HAP-1 (cell line): Measurements from ENCODE around the gene ASMTL.
"Not testable (repeated sequence)": the region's sequence is repeated elsewhere in the genome, so short reads cannot be mapped to it uniquely, and the experiment has no call there.

ENCODE experiments used
- DNase-seq, 2 experiments: peaks; one replicate each; pipeline ENCODE4 v3.0.0-alpha.2; 2016 to 2020; ENCODE audit warnings: low spot score in 2 of 2
- H3K27me3 ChIP-seq: fragments of 250-450 bp; sonication (Bioruptor Pico); 2 replicates; pipeline ENCODE4 v1.5.1; 2020; ENCODE audit warnings: low read depth, mild to moderate bottlenecking, moderate library complexity
- H3K36me3 ChIP-seq: fragments of 250-450 bp; sonication (Bioruptor Pico); replicated peaks from 2 replicates; pipeline ENCODE4 v1.5.1; 2020; ENCODE audit warnings: mild to moderate bottlenecking
- H3K4me1 ChIP-seq: fragments of 250-450 bp; sonication (Bioruptor Pico); 2 replicates; pipeline ENCODE4 v1.5.1; 2020; ENCODE audit warnings: mild to moderate bottlenecking
- H3K4me3 ChIP-seq: fragments of 250-450 bp; sonication (Bioruptor Pico); 2 replicates; pipeline ENCODE4 v1.5.1; 2020; ENCODE audit warnings: mild to moderate bottlenecking, moderate library complexity
- H3K9me3 ChIP-seq: fragments of 250-450 bp; sonication (Bioruptor Pico); 2 replicates; pipeline ENCODE4 v1.5.1; 2020; ENCODE audit warnings: mild to moderate bottlenecking, moderate library complexity
- in situ Hi-C: fragments of 300-500 bp; cut with MboI; formaldehyde crosslinking; loops from 3 replicates; pipeline ENCODE4 v1.14.3; 2020; ENCODE audit warnings: low sequenced_read_pairs, inconsistent platforms, mixed read lengths

ASMTL gene

DNA sequence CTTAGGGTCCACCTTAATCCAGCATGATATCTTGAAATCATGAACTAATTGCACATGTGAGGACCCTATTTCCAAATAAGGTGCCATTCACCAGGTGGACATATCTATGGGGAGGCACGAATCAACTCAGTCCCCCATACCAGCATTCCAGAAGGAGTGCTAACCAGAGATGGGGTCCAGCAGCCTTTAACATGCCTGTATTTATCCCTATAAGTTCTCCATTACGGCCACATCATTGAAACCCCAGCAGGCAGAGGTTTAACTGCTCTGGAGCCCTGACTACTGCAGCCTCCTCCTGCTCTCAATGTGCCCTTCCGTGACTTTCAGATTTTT is 3.2 kb upstream of the ASMTL start:
- no peaks in the 10 kb centered on the region for H3K36me3 ChIP-seq
- no peaks in the 10 kb centered on the region for H3K27me3 ChIP-seq
- no peaks in the 10 kb centered on the region for H3K9me3 ChIP-seq
- no peak for DNase-seq
- in situ Hi-C loops = loop anchor here (25.0 kb wide), 1 partner anchor 1356 kb away; no protein-coding TSS in a partner anchor
- no peak overlapping the region for H3K4me3 ChIP-seq
- no peaks in the 10 kb centered on the region for H3K4me1 ChIP-seq

DNA sequence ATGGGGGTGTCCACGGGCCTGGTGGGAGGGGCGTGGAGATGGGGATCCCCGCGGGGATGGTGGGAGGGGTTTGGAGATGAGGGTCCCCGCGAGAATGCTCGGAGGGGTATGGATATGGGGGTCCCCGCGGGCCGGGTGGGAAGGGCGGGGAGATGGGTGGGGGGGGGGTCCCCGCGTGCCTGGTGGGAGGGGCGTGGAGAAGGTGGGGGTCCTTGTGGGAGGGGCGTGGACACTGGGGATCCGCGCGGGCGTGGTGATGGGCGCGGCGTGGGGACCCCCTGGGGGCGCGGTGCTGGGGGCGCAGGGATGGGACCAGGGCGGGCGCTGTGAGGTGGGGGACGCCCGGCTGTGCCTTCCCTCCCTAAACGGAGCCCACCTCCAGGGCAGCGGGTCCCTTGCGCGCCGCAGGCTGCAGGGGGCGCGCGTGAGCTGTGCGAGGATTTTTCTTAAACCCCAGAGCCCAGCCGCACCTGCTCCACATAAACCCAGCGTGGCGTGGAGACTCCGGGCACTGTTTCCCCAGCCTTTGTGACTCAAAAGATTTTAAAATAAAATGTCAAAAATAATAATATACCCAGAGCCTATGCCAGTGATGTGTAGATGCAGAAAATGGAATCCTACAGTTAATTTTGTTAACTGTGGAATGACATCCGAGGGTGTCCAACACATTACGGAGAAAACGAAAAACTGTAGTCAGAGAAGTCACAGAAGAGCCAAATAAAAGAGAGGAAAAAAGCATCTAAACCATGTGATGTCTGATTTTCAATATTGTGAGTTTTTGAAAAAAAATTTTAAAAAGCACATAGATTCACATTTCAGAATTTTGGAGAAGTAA is 1.5 kb upstream of the ASMTL start:
- in situ Hi-C loops = loop anchor here (25.0 kb wide), 1 partner anchor 1358 kb away; no protein-coding TSS in a partner anchor
- no peak overlapping the region for H3K4me3 ChIP-seq

DNA sequence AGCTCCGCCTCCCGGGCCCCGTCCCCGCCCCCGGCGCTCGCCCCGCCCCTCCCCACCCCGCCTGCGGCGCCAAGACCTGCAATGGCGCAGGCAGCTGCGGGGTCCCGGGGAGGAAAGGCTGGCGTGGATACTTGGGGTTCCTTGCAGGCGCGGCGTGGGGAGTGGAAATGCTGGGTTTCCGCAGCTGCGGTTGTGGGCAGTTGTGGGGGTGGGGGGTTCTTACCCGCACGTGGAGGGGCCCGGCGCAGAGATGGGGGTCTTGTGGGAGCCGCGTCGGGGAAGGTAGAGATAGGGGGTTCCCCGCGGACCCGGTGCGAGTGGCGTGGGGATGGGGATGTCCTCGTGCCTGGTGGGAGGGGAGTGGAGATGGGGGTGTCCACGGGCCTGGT is 680 bp upstream of the ASMTL start:
- no peak for DNase-seq
- in situ Hi-C loops = loop anchor here (25.0 kb wide), 1 partner anchor 1359 kb away; no protein-coding TSS in a partner anchor
- H3K4me3 ChIP-seq = peak overlapping the region; percentile 57

More for the DNA sequence above, 1.5 kb upstream of the ASMTL start:
- H3K36me3 ChIP-seq = no peaks in the 10 kb centered on the region
- no peaks in the 10 kb centered on the region for H3K9me3 ChIP-seq
- peak; percentile 69 to 92 for DNase-seq
- no peaks in the 10 kb centered on the region for H3K27me3 ChIP-seq
- no peaks in the 10 kb centered on the region for H3K4me1 ChIP-seq

DNA sequence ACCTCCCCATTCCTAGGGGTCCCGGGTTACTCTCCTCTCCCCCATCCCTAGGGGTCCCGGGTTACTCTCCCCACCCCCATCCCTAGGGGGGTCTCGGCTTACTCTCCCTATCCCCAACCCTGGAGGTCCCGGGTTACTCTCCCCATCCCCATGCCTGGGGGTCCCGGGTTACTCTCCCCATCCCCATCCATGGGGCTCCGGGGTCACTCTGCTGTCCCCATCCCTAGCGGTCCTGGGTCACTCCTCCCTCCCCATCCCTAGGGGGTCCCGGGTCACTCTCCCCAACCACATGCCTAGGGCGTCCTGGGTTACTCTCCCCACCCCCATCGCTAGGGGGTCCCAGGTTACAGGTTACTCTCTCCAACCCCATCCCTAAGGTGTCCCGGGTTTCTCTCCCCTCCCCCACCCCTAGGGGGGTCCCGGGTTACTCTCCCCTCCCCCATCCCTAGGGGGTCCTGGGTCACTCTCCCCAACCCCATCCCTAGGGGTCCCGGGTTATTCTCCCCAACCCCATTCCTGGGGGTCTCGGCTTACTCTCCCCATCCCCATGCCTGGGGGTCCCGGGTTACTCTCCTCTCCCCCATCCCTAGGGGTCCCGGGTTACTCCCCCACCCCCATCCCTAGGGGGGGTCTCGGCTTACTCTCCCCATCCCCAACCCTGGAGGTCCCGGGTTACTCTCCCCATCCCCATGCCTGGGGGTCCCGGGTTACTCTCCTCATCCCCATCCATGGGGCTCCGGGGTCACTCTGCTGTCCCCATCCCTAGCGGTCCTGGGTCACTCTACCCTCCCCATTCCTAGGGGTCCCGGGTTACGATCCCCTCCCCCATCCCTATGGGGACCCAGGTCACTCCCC is 821 bp downstream of the ASMTL start:
- Histone ChIP-seq H3K4me3 (peak overlapping the region; percentile 96), H3K4me1 (no peaks in the 10 kb centered on the region), H3K36me3 (no peaks in the 10 kb centered on the region), H3K9me3 (no peaks in the 10 kb centered on the region), H3K27me3 (no peaks in the 10 kb centered on the region)
- in situ Hi-C loops = loop anchor here (25.0 kb wide), 1 partner anchor 1360 kb away; no protein-coding TSS in a partner anchor
- DNase-seq = peak in 1 of 2 experiments; percentile 28

More for the DNA sequence above, 680 bp upstream of the ASMTL start:
- no peaks in the 10 kb centered on the region for H3K36me3 ChIP-seq
- no peaks in the 10 kb centered on the region for H3K9me3 ChIP-seq
- no peaks in the 10 kb centered on the region for H3K27me3 ChIP-seq
- no peaks in the 10 kb centered on the region for H3K4me1 ChIP-seq

DNA sequence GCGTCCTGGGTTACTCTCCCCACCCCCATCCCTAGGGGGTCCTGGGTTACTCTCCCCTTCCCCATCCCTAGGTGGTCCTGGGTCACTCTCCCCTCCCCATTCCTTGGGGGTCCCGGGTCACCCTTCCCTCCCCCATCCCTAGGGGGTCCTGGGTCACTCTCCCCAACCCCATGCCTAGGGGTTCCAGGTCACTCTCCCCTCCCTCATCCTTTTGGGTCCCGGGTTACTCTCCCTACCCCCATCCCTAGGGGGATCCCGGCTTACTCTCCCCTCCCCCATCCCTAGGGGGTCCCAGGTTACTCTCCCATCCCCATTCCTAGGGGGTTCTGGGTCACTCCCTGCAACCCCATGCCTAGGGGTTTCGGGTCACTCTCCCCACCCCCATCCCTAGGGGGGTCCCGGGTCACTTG is 1.5 kb downstream of the ASMTL start:
- Histone ChIP-seq H3K4me3 (peak overlapping the region; percentile 96), H3K4me1 (no peaks in the 10 kb centered on the region), H3K9me3 (no peaks in the 10 kb centered on the region), H3K27me3 (no peaks in the 10 kb centered on the region), H3K36me3 (no peaks in the 10 kb centered on the region)
- in situ Hi-C loops = loop anchor here (25.0 kb wide), 1 partner anchor 1361 kb away; no protein-coding TSS in a partner anchor
- DNase-seq = no peak

DNA sequence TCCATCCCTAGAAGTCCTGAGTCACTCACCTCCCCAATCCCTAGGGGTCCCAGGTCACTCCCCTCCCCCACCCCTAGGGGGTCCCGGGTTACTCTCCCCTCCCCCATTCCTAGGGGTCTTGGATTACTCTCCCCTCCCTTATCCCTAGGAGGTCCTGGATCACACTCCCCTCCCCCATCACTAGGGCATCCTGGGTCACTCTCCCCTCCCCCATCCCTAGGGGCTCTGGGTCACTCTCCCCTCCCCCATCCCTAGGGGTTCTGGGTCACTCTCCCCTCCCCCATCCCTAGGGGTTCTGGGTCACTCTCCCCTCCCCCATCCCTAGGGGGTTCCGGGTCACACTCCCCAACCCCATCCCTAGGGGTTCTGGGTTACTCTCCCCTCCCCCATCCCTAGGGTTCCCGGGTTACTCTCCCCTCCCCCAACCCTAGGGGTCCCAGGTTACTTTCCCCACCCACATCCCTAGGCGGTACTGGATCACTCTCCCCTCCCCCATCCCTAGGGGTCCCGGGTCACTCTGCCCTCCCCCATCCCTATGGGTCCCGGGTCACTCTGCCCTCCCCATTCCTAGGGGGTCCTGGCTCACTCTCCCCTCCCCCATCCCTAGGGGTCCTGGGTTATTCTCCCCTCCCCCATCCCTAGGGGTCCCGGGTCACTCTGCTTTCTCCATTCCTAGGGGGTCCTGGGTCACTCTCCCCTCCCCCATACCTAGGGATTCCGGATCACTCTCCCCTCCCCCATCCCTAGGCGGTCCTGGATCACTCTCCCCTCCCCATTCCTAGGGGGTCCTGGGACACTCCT is 2.1 kb downstream of the ASMTL start:
- H3K27me3 ChIP-seq = no peaks in the 10 kb centered on the region
- H3K4me3 ChIP-seq = no peak overlapping the region
- H3K36me3 ChIP-seq = no peaks in the 10 kb centered on the region
- no peak for DNase-seq
- in situ Hi-C loops = loop anchor here (25.0 kb wide), 1 partner anchor 1362 kb away; no protein-coding TSS in a partner anchor
- no peaks in the 10 kb centered on the region for H3K9me3 ChIP-seq
- H3K4me1 ChIP-seq = no peaks in the 10 kb centered on the region

DNA sequence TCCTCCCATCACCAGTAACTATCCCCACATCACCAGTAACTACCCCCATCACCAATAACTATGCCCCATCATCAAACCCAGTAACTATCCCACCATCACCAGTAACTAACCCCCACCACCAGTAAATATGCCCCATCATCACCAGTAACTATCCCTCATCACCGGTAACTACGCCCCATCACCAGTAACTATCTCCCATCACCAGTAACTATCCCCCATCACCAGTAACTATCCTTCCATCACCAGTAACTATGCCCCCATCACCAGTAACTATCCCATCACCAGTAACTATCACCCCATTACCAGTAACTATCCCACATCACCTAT is 2.9 kb downstream of the ASMTL start:
- H3K9me3 ChIP-seq = no peaks in the 10 kb centered on the region
- H3K36me3 ChIP-seq = no peaks in the 10 kb centered on the region
- DNase-seq = no peak
- H3K4me1 ChIP-seq = no peaks in the 10 kb centered on the region
- H3K4me3 ChIP-seq = no peak overlapping the region
- in situ Hi-C loops = loop anchor here (25.0 kb wide), 1 partner anchor 1363 kb away; no protein-coding TSS in a partner anchor
- H3K27me3 ChIP-seq = no peaks in the 10 kb centered on the region

DNA sequence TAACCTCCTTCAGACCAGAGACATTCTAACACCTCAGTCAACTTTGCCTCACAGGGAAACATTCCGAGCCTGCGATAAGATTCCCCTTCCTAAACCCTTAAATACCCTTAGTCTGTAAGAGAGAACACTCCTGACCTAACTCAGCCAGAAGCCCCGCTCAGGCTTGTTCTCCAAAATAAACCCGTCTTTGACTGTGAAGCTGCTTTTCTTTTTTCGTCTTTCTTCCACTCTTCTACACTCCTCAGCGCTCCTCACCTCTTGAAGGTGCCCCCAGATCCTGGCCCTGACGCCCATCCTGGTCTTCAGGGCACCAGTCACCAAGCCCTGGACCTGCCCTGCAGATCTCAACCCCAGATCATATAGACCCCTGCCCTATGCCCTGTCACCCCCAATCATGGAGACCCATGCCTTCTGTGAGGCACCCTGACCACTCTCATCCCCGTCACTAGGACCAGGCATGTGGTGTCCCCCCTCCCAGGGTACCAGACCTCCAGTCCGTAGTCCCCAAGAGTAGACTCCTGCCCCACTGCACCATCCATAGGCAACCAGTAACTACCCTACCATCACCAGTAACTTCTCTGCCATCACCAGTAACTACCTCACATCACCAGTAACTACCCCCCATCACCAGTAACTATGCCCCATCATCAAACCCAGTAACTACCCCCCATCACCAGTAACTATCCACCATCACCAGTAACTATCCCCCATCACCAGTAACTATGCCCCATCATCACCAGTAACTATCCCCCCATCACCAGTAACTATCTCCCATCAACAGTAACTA is 3.5 kb downstream of the ASMTL start:
- Histone ChIP-seq H3K9me3 (no peaks in the 10 kb centered on the region), H3K36me3 (no peaks in the 10 kb centered on the region), H3K4me3 (no peak overlapping the region), H3K4me1 (no peaks in the 10 kb centered on the region), H3K27me3 (no peaks in the 10 kb centered on the region)
- in situ Hi-C loops = no loop called here
- no peak for DNase-seq

DNA sequence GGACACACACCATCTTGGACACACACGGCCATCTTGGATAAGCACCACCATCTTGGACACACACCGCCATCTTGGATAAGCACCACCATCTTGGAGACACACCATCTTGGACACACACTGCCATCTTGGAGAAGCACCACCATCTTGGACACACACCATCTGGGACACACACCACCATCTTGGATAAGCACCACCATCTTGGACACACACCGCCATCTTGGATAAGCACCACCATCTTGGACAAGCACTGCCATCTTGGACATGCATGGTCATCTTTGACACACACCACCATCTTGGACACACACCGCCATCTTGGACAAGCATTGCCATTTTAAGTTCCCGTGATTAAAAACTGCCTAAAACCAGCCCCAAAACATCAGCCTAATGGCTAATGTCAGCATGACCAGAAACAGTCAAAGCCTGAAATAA is 4.1 kb downstream of the ASMTL start:
- H3K36me3 ChIP-seq, in situ Hi-C loops, H3K4me3 ChIP-seq: not testable (repeated sequence)

DNA sequence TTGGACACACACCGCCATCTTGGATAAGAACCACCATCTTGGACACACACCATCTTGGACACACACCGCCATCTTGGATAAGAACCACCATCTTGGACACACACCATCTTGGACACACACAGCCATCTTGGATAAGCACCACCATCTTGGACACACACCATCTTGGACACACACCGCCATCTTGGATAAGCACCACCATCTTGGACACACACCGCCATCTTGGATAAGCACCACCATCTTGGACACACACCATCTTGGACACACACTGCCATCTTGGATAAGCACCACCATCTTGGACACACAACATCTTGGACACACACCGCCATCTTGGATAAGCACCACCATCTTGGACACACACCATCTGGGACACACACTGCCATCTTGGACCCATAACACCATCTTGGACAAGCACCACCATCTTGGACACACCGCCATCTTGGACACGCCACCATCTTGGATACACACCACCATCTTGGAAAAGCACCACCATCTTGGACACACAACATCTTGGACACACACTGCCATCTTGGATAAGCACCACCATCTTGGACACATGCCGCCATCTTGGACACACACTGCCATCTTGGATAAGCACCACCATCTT is 4.6 kb downstream of the ASMTL start:
- in situ Hi-C loops, H3K36me3 ChIP-seq, H3K4me3 ChIP-seq, DNase-seq, H3K9me3 ChIP-seq, H3K4me1 ChIP-seq, H3K27me3 ChIP-seq: not testable (repeated sequence)

More for the DNA sequence above, 4.1 kb downstream of the ASMTL start:
- H3K9me3 ChIP-seq, DNase-seq, H3K27me3 ChIP-seq, H3K4me1 ChIP-seq: not testable (repeated sequence)

DNA sequence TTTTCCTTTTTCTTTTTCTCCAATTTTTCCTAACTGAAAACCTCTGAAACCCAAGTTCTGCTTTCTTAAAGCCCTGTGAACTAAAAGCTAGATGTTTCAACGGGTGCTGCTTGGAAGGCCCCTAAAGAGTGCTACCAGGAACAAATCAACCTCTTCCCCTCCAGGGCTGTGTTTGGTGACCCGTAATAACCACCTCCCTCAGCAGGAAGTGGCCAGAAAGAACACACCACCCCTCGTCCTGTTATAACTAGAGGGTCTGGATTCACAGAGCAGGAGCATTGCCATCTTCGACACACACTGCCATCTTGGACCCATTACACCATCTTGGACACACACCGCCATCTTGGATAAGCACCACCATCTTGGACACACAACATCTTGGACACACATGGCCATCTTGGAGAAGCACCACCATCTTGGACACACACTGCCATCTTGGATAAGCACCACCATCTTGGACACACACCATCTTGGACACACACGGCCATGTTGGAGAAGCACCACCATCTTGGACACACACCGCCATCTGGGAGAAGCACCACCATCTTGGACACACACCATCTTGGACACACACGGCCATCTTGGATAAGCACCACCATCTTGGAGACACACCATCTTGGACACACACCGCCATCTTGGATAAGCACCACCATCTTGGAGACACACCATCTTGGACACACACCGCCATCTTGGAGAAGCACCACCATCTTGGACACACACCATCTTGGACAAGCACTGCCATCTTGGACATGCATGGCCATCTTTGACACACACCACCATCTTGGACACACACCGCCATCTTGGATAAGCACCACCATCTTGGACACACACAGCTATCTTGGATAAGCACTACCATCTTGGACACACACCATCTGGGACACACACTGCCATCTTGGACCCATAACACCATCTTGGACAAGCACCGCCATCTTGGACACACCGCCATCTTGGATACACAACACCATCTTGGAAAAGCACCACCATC is 5.4 kb downstream of the ASMTL start:
- H3K27me3 ChIP-seq, H3K4me1 ChIP-seq, H3K4me3 ChIP-seq, H3K36me3 ChIP-seq, H3K9me3 ChIP-seq, in situ Hi-C loops: not testable (repeated sequence)
- DNase-seq = peak in 1 of 2 experiments; percentile 3
